Large intestine (tissue), 3 donors: ENCODE results near the gene EFCAB14. TPM values are rescaled to one million over a fixed set of nuclear protein-coding genes. Genes with fewer than 3 reads are reported as not detected.

ENCODE experiments used
- DNase-seq, 2 donors: peaks; one replicate each; pipeline versions ENCODE4 v3.0.0 to v3.0.0-alpha.2; 2013
- H3K27ac ChIP-seq: one replicate; pipeline ENCODE4 v1.5.1; 2013; ENCODE audit warnings: low read length
- H3K27me3 ChIP-seq: 2 replicates; pipeline ENCODE4 v1.6.1; 2013; ENCODE audit warnings: low read length; ENCODE audit not compliant: control insufficient read depth, insufficient read depth
- H3K36me3 ChIP-seq: 2 replicates; pipeline ENCODE4 v1.6.1; 2013; ENCODE audit warnings: low read length; ENCODE audit not compliant: control insufficient read depth, insufficient read depth
- H3K4me1 ChIP-seq: one replicate; pipeline ENCODE4 v1.6.1; 2013; ENCODE audit warnings: low read length; ENCODE audit not compliant: control insufficient read depth, insufficient read depth
- H3K4me3 ChIP-seq: one replicate; pipeline ENCODE4 v1.5.1; 2013; ENCODE audit warnings: low read length
- H3K9me3 ChIP-seq: one replicate; pipeline ENCODE4 v1.6.1; 2013; ENCODE audit warnings: mild to moderate bottlenecking, low read depth, low read length, moderate library complexity; ENCODE audit not compliant: control insufficient read depth
- WGBS: methylation state at CpG from one replicate; pipeline ENCODE4 v1.1.5; 2013; ENCODE audit warnings: low lambda C conversion rate; ENCODE audit not compliant: insufficient coverage; 5-methylcytosine and 5-hydroxymethylcytosine counted together
- polyA plus RNA-seq: library from polyadenylated mRNA; unstranded; fragments of 120-200 nt; gene quantifications from one replicate; pipeline ENCODE4 v1.2.1, GENCODE V29; 2013

The EFCAB14 gene
- polyA plus RNA-seq, 1 donor = 82.2 TPM

DNA sequence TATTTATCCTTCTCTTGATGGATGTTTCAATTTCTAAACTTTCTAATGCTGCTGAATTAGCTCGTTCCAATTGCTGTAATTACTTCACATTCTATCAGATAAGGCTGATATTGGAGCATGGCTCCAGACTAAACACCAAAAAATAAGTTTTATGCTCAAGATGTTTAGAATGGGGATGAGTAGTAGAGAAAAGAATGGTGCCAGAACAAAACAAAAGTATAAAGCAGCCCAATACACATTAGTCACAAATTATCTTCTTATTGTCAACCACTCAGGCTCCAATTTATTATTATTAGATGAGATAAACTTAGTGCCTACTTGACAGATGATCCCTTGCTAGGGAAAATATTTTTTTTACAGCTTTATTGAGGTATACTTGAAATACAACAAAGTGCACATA lies 72.6 kb downstream of the EFCAB14 start:
- Histone ChIP-seq H3K36me3 (peaks cover 24% of the 10 kb centered on the region), H3K27me3 (no peaks in the 10 kb centered on the region), H3K9me3 (peaks cover 16% of the 10 kb centered on the region), H3K27ac (no peak overlapping the region), H3K4me3 (no peak overlapping the region), H3K4me1 (no peaks in the 10 kb centered on the region)
- DNase-seq = no peak
- WGBS = 100% methylated on average over 1 of the region's 1 CpG

DNA sequence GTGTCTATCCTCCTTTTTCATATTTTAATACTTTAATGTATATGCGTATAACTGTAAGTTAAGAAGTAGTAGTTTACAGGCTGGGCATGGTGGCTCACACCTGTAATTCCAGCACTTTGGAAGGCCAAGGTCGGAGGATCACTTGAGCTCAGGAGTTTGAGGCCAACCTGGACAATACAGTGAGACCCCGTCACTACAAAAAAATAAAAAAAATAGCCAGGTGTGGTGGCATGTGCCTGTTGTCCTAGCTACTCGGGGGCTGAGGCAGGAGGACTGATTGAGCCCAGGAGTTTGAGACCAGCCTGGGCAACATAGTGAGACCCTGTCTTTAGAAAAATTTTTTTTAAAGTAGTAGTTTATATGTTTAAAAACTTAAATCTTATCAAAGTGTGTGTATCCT lies 73.1 kb downstream of the EFCAB14 start:
- no peaks in the 10 kb centered on the region for H3K27me3 ChIP-seq
- peaks cover 24% of the 10 kb centered on the region for H3K36me3 ChIP-seq
- H3K27ac ChIP-seq = no peak overlapping the region
- whole genome bisulfite sequencing = 90% methylated on average over 2 of the region's 4 CpGs
- H3K4me1 ChIP-seq = no peaks in the 10 kb centered on the region
- peaks cover 16% of the 10 kb centered on the region for H3K9me3 ChIP-seq
- H3K4me3 ChIP-seq = no peak overlapping the region
- no peak for DNase-seq

DNA sequence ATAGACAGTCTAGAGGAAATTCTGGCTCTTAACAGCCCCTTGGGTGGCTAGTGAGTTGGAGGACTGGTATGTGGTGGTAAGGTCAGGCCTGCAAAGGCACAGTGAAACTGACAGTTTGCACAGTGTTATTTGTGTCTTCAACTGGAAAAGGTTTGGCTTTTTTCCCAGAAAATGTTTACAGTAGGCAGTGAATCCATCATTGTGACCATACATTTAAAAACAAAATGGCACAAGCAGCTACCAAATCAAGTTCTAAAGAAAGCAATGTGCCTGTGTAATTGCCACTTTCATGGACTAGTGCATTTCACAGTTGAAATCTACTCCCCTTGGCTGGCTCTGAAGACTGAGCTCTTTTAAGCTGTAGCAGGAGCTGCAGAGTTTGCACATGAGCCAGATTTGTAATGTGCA lies 75.5 kb downstream of the EFCAB14 start:
- no peak for DNase-seq
- Histone ChIP-seq H3K27ac (no peak overlapping the region), H3K9me3 (peaks cover 4% of the 10 kb centered on the region), H3K27me3 (no peaks in the 10 kb centered on the region), H3K4me3 (no peak overlapping the region), H3K4me1 (peaks cover 4% of the 10 kb centered on the region), H3K36me3 (peaks cover 15% of the 10 kb centered on the region)

DNA sequence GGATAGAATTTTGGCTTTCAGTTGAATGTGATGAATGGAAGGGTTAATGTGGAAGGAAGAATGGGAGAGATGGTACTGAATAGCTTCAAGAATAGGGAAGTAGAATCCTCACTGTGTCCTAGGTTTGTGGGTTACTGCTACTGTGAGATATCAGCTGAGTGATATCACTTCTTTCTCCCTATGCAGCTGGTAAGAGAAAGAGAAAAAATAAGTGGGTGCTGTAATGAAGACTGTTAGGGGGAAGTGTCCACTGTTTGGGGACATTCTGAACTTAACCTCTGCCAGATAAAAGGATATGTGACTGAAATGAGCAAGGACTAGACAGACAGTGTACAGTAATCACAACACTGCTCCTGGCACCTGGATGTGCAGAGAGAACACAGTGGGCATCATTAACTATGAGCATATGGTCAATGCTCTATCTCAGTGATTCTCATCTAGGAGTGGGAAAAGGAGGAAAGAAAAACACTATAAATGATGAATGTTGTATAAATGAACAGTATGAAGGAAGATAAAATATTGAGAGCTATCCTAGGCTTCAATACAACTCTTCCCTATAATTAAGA lies 76.7 kb downstream of the EFCAB14 start:
- no peak overlapping the region for H3K4me3 ChIP-seq
- H3K27ac ChIP-seq = no peak overlapping the region

DNA sequence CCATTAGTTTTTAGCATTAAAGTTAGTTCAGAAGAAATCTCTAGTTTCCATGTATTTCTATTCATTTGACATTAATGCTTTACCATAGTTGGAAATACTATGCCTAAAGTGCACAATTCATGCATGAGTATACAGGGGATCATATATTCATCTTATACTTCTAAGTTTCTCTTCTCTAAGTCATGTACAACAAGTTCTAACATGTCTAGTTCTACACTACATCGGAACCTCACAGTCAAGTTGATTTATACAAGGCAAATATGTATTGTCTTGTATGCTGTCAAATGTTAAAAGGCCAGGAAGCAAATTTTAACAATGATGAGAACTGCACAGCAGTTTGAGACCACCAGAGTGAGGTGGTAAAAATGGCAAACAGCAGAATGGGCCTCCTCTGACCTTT lies 79.4 kb downstream of the EFCAB14 start:
- no peak for DNase-seq
- no peaks in the 10 kb centered on the region for H3K9me3 ChIP-seq
- peaks cover 33% of the 10 kb centered on the region for H3K36me3 ChIP-seq
- no peaks in the 10 kb centered on the region for H3K27me3 ChIP-seq
- WGBS = no CpG with 5 or more reads among the region's 1 CpG
- H3K27ac ChIP-seq = no peak overlapping the region
- H3K4me3 ChIP-seq = no peak overlapping the region
- peaks cover 4% of the 10 kb centered on the region for H3K4me1 ChIP-seq

More for the DNA sequence above, 76.7 kb downstream of the EFCAB14 start:
- Histone ChIP-seq H3K9me3 (no peaks in the 10 kb centered on the region), H3K36me3 (peaks cover 15% of the 10 kb centered on the region), H3K27me3 (no peaks in the 10 kb centered on the region), H3K4me1 (peaks cover 4% of the 10 kb centered on the region)
- DNase-seq = no peak

DNA sequence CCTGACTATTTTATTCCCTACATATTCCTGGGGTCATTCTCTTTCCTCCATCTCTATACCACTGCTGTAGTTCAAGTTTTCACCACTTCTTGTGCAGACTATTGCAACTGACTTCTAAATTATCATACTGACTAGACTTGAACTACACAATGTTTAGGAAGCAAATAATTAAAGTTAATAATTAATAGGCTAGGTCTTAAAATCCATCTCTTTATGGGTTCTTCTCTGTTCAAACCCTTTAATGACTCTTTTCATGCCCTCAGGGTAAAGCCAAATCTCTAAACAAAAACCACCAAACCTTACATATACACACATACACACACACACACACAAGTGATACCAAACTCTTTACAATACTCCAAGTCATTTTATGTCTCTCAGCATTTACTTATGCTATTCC lies 80.0 kb downstream of the EFCAB14 start:
- DNase-seq = peak in 1 of 2 donors; percentile 24
- no peak overlapping the region for H3K4me3 ChIP-seq
- H3K9me3 ChIP-seq = no peaks in the 10 kb centered on the region
- no peak overlapping the region for H3K27ac ChIP-seq
- H3K36me3 ChIP-seq = peaks cover 39% of the 10 kb centered on the region
- H3K4me1 ChIP-seq = peaks cover 4% of the 10 kb centered on the region
- H3K27me3 ChIP-seq = no peaks in the 10 kb centered on the region

DNA sequence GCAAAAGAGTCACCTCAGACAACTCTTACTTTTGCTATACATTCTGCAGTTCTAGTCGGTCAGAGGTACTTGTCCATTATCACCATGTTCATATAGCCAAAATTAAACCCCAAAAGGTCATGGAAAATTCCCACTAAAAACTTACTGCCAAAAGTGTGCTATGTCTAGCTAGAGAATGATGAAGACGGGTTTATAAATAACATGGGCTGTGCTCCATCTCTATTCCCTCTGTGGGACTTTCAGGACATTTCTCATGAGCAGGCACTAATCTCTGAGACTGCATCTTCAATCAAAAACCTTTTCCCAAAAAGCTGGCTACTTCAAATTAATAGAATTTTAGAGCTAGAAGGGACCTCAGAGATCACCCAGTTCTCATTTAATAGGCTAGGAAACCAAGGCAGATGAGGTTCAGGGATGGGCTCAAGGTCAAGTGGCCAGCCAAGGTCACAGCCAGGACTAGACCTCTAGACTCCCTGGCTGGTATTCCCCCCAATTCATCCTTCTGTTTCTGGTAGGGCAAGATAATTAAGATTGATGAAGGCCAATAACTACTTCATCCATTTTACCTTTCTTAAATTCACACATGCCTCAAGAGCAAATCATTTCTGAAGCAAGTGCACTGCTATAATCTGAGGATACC lies 81.3 kb downstream of the EFCAB14 start:
- H3K27ac ChIP-seq = no peak overlapping the region
- peaks cover 46% of the 10 kb centered on the region for H3K36me3 ChIP-seq
- H3K27me3 ChIP-seq = no peaks in the 10 kb centered on the region
- H3K4me1 ChIP-seq = peaks cover 4% of the 10 kb centered on the region
- no peak overlapping the region for H3K4me3 ChIP-seq
- DNase-seq = no peak
- no CpG with 5 or more reads among the region's 2 CpGs for WGBS
- no peaks in the 10 kb centered on the region for H3K9me3 ChIP-seq

DNA sequence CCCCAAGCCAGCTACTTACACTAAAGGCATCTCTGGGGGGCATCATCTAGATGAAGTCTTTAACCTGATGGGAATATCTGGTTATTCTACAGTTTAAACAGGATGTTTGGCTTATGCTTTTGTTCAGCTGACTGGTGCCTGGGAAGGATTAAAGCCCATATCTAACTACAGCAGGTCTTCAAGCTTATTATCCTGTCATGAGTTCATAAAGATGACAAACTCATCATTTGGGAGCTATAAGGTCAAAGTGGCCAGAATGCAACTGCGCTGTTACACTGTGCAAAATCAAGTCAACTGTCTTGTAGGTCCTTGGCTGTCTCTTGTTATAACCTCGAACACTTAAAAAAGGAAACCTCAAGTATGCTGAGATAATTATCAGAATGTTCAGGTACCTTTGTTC lies 83.7 kb downstream of the EFCAB14 start:
- no peaks in the 10 kb centered on the region for H3K9me3 ChIP-seq
- H3K36me3 ChIP-seq = peaks cover 53% of the 10 kb centered on the region
- no peaks in the 10 kb centered on the region for H3K27me3 ChIP-seq
- H3K4me3 ChIP-seq = no peak overlapping the region
- peaks cover 4% of the 10 kb centered on the region for H3K4me1 ChIP-seq
- no peak overlapping the region for H3K27ac ChIP-seq
- DNase-seq = no peak
- 100% methylated on average over 1 of the region's 2 CpGs for WGBS

DNA sequence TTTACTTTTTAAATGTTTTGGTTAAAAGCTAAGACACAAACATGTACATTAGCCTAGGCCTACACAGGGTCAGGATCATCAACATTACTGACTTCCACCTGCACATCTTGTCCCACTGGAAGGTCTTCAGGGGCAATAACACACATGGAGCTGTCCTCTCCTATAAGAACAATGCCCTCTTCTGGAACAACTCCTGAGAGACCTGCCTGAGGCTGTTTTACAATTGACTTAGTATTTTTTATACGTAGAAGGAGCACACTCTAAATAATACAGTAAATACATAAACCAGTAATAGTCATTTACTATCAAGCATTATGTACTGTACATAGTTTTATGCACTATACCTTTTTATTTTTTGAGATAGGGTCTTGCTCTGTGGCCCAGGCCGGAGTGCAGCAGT lies 88.2 kb downstream of the EFCAB14 start:
- Histone ChIP-seq H3K9me3 (no peaks in the 10 kb centered on the region), H3K4me1 (no peaks in the 10 kb centered on the region), H3K36me3 (peaks cover 37% of the 10 kb centered on the region), H3K4me3 (no peak overlapping the region), H3K27ac (no peak overlapping the region), H3K27me3 (no peaks in the 10 kb centered on the region)
- no peak for DNase-seq
- WGBS = no CpG with 5 or more reads among the region's 2 CpGs
